Measurements from ENCODE around the gene LRRC27.

- no peak for TF ChIP-seq POLR2AphosphoS5 (IDR thresholded peaks at IDR 0.05)
- TF ChIP-seq CTCF (IDR thresholded peaks at IDR 0.05): no peak
These were observed 31.4 kb downstream of the LRRC27 start for GRCh38 chr10:132363376-132363775.

Data from breast epithelium (tissue), 3 donors.